Motor neuron (in vitro differentiated cells): ENCODE results near the gene RBFOX2. TPM values are rescaled to one million over a fixed set of nuclear protein-coding genes. Genes with fewer than 3 reads are reported as not detected.
"Not testable (repeated sequence)": the region's sequence is repeated elsewhere in the genome, so short reads cannot be mapped to it uniquely, and the experiment has no call there.

Experiments
- ATAC-seq, 8 experiments: fragments of 200-7000 bp; cut with Tn5 transposase; replicated peaks in 6 of 8; 2 replicates each; pipeline ENCODE4 v1.8.0; 2021; ENCODE audit warnings: mild to moderate bottlenecking in 8 of 8, moderate library complexity in 8 of 8
- H3K27ac ChIP-seq, 2 donors: fragments of 250-450 bp; sonication (Bioruptor Pico); 2 replicates each; pipeline ENCODE4 v1.9.0; 2021; ENCODE audit warnings: antibody characterized with exemption in 2 of 2, mild to moderate bottlenecking in 2 of 2, moderate library complexity in 1 of 2
- H3K4me1 ChIP-seq, 2 donors: fragments of 250-450 bp; sonication (Bioruptor Pico); replicated peaks in 1 of 2; 2 replicates each; pipeline ENCODE4 v1.6.1; 2021; ENCODE audit warnings: antibody characterized with exemption in 2 of 2, mild to moderate bottlenecking in 2 of 2, moderate library complexity in 1 of 2
- H3K4me3 ChIP-seq, 5 donors: fragments of 250-450 bp; sonication (Bioruptor Pico); 2 replicates each; pipeline ENCODE4 v1.9.0; 2021; ENCODE audit warnings: antibody characterized with exemption in 5 of 5, mild to moderate bottlenecking in 5 of 5, moderate library complexity in 4 of 5
- WGBS, 10 experiments: fragments of 450-650 bp; shearing (Covaris generic); methylation state at CpG; one replicate each; pipeline ENCODE4 v1.0.0; 2022; 5-methylcytosine and 5-hydroxymethylcytosine counted together
- in situ Hi-C, 9 experiments: fragments of 400-800 bp; cut with MboI; loops; one replicate each; pipeline ENCODE4 v1.15.0; 2021; ENCODE audit warnings: low sequenced_read_pairs in 9 of 9, low pct_unique_long_range_greater_than_20kb in 2 of 9; ENCODE audit not compliant: unreplicated experiment in 9 of 9
- total RNA-seq, 8 experiments: library from RNA; unstranded; fragments of 300-600 nt; gene quantifications; 2 replicates each; pipeline versions ENCODE4 v1.2.3 to v1.2.4, GENCODE V29; 2022

Gene RBFOX2, protein sequence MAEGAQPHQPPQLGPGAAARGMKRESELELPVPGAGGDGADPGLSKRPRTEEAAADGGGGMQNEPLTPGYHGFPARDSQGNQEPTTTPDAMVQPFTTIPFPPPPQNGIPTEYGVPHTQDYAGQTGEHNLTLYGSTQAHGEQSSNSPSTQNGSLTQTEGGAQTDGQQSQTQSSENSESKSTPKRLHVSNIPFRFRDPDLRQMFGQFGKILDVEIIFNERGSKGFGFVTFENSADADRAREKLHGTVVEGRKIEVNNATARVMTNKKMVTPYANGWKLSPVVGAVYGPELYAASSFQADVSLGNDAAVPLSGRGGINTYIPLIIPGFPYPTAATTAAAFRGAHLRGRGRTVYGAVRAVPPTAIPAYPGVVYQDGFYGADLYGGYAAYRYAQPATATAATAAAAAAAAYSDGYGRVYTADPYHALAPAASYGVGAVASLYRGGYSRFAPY
- total RNA-seq, result 100 to 1,000 TPM; 105 to 229 (median 174) TPM

GRCh38 chr22:36028646-36029405 is at the start of gene RBFOX2:
Gene RBFOX2, minus strand, starts transcription at chr22:36028824. Its CDS starts 399 bp downstream, at chr22:36028425.
- in situ Hi-C loops, result no loop called here
- ATAC-seq, result peak; percentile 85 to 92 (median 90)
- 0% methylated on average over 1 of the region's 74 CpGs; no CpG with 5 or more reads in 9 of the 10 experiments for WGBS, 10 experiments
- Histone ChIP-seq H3K4me1 (peaks cover 11 to 12% of the 10 kb centered on the region in 2 donors), H3K27ac (peak within 1 kb of the TSS; percentile 85 to 92), H3K4me3 (peak within 1 kb of the TSS; percentile 64 to 75 (median 72))

GRCh38 chr22:36077271-36077670 is 48.6 kb upstream of the RBFOX2 start:
- WGBS, 10 experiments, result 0 to 100% (median 40%) methylated on average over 1 to 6 of the region's 6 CpGs; no CpG with 5 or more reads in 1 of the 10 experiments
- no peak overlapping the region for H3K4me3 ChIP-seq
- no peak overlapping the region for H3K27ac ChIP-seq
- H3K4me1 ChIP-seq, result no peaks in the 10 kb centered on the region
- ATAC-seq, result peak in 1 of 8 experiments; percentile 7
- in situ Hi-C loops, result no loop called here

- Histone ChIP-seq H3K4me3 (no peak overlapping the region), H3K4me1 (no peaks in the 10 kb centered on the region), H3K27ac (no peak overlapping the region)
- no peak for ATAC-seq
- 80 to 100% (median 94%) methylated on average over 1 to 3 of the region's 5 CpGs; no CpG with 5 or more reads in 5 of the 10 experiments for WGBS, 10 experiments
- in situ Hi-C loops, result no loop called here
Measured at GRCh38 chr22:36075724-36076123, 47.1 kb upstream of the RBFOX2 start.

DNA sequence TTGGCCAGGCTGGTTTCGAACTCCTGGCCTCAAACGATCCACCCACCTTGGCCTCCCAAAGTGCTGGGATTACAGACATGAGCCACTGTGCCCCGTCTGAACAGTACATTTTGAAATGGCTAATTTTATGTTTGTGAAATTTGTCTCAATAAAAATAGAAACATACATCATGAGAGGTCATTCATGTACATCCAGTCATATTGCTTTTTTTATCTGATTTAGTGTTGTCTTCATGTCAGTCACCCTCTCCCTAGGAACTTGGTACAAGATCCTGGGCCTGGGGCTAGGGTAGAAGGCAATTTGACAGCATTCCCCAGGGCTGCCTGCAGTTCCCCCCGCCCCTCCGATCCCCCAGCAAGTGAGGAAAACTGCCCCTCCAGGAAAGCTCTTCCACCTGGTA is 46.6 kb upstream of the RBFOX2 start:
- ATAC-seq, result no peak
- H3K4me1 ChIP-seq, result no peaks in the 10 kb centered on the region
- H3K4me3 ChIP-seq, result no peak overlapping the region
- 78 to 100% (median 90%) methylated on average over 1 to 3 of the region's 5 CpGs; no CpG with 5 or more reads in 5 of the 10 experiments for WGBS, 10 experiments
- no peak overlapping the region for H3K27ac ChIP-seq
- in situ Hi-C loops, result no loop called here

GRCh38 chr22:36073476-36073875 is 44.9 kb upstream of the RBFOX2 start:
- in situ Hi-C loops, result loop anchor here in 1 of 9 experiments (25.0 kb wide), 1 partner anchor 136 kb away; no protein-coding TSS in a partner anchor
- Histone ChIP-seq H3K4me3 (no peak overlapping the region), H3K4me1 (no peaks in the 10 kb centered on the region), H3K27ac (no peak overlapping the region)
- peak in 2 of 8 experiments; percentile 90 to 94 for ATAC-seq
- 71 to 100% (median 86%) methylated on average over 1 of the region's 1 CpG; no CpG with 5 or more reads in 5 of the 10 experiments for WGBS, 10 experiments

DNA sequence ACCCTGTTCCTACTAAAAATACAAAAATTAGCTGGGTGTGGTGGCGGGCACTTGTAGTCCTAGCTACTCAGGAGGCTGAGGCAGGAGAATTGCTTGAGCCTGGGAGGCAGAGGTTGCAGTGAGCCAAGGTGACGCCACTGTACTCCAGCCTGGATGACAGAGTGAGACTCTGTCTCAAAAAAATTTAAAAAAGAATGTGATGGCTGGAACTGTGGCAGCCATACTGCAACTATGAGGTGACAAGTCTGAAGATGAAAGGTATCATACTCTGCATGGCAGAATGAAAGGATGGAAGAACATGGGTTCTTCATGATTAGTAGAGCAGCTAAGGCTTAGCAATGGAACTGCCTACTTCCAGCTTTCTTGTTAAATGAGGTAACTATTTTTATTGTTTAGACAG is 42.0 kb upstream of the RBFOX2 start:
- ATAC-seq, H3K4me3 ChIP-seq, H3K27ac ChIP-seq, H3K4me1 ChIP-seq: not testable (repeated sequence)
- WGBS, 10 experiments, result 50 to 100% (median 89%) methylated on average over 1 to 2 of the region's 2 CpGs; no CpG with 5 or more reads in 6 of the 10 experiments
- in situ Hi-C loops, result loop anchor here in 1 of 9 experiments (25.0 kb wide), 1 partner anchor 133 kb away; no protein-coding TSS in a partner anchor

- WGBS, 10 experiments, result 50 to 100% (median 89%) methylated on average over 1 to 7 of the region's 10 CpGs; no CpG with 5 or more reads in 3 of the 10 experiments
- ATAC-seq, result no peak
- in situ Hi-C loops, result loop anchor here in 1 of 9 experiments (25.0 kb wide), 1 partner anchor 132 kb away; no protein-coding TSS in a partner anchor
- Histone ChIP-seq H3K4me3 (no peak overlapping the region), H3K27ac (no peak overlapping the region), H3K4me1 (peaks cover 3 to 5% of the 10 kb centered on the region in 2 donors)
Measured at GRCh38 chr22:36069368-36069767, 40.7 kb upstream of the RBFOX2 start.

- H3K4me3 ChIP-seq, result no peak overlapping the region
- WGBS, 10 experiments, result 50 to 100% (median 80%) methylated on average over 2 to 5 of the region's 6 CpGs; no CpG with 5 or more reads in 1 of the 10 experiments
- in situ Hi-C loops, result loop anchor here in 1 of 9 experiments (25.0 kb wide), 1 partner anchor 132 kb away; no protein-coding TSS in a partner anchor
- peaks cover 3 to 5% of the 10 kb centered on the region in 2 donors for H3K4me1 ChIP-seq
- no peak overlapping the region for H3K27ac ChIP-seq
- no peak for ATAC-seq
Measured at GRCh38 chr22:36068776-36069344, 40.2 kb upstream of the RBFOX2 start.

DNA sequence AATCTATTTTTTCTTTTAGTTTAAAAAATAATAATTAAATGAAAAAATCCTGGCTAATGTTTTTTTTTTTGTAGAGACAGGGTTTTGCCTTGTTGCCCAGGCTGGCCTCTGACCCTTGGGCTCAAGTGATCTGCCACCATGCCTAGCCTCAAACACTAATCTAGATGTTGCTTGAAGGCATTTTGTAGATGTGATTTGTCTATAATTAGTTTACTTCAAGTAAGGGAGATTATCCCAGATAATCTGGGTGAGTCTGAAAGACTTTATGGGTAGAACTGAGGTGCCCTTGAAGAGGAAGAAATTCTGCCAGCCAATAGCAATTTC is 38.6 kb upstream of the RBFOX2 start:
- Histone ChIP-seq H3K4me1 (peaks cover 3 to 5% of the 10 kb centered on the region in 2 donors), H3K4me3 (no peak overlapping the region), H3K27ac (no peak overlapping the region)
- no peak for ATAC-seq
- in situ Hi-C loops, result loop anchor here in 1 of 9 experiments (25.0 kb wide), 1 partner anchor 130 kb away; no protein-coding TSS in a partner anchor

DNA sequence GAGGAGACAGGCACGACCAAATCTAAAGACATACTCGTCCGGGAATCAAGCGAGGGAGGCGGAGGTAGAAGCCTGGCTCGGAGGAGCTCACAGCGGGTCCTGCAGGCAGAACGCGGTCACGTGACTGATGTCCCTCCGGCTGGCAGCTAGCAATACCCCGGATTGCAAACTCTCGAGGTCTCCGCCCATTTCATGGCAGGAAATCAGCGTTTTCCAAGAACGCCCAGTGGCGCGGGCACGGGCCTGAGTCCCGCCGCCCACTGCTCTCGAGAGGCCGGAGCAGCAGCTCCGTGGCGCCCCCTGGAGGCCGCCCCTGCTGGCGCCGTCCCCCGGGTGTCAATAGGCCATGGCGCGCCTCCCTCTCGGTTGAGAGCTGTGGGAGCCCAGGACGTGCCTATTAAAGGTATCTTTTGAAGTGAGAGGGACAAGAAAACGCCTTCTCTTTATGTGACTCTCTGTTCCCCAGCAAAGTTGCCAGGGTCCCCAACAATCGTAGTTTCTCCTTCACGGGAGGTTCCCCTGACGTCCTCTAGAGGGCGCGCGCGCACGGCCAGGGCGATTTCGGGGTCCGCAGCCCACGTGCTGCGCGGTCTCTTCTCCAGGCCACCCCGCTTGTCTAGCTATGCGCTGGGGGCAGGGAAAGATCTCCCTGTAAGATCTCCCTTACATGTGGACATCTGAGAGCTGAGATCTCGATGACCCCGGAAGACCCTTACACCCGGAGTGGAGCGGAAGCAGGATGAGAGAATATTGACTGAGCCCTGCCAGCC is 37.3 kb upstream of the RBFOX2 start:
- peak; percentile 90 to 97 (median 94) for ATAC-seq
- in situ Hi-C loops, result loop anchor here in 1 of 9 experiments (25.0 kb wide), 1 partner anchor 129 kb away; no protein-coding TSS in a partner anchor
- WGBS, 10 experiments, result 0 to 9% (median 2%) methylated on average over 3 to 8 of the region's 54 CpGs; no CpG with 5 or more reads in 2 of the 10 experiments
- peak overlapping the region; percentile 27 to 35 (median 30) for H3K4me3 ChIP-seq
- H3K4me1 ChIP-seq, result peaks cover 3 to 5% of the 10 kb centered on the region in 2 donors
- H3K27ac ChIP-seq, result peak overlapping the region; percentile 70 to 76

GRCh38 chr22:36065462-36065774 is 36.8 kb upstream of the RBFOX2 start:
- ATAC-seq, result peak in 6 of 8 experiments; percentile 58 to 73 (median 71)
- Histone ChIP-seq H3K4me3 (peak overlapping the region; percentile 27 to 35 (median 30)), H3K27ac (peak overlapping the region; percentile 70 to 76), H3K4me1 (peaks cover 3 to 5% of the 10 kb centered on the region in 2 donors)
- 0 to 27% (median 5%) methylated on average over 1 to 5 of the region's 5 CpGs; no CpG with 5 or more reads in 3 of the 10 experiments for WGBS, 10 experiments
- in situ Hi-C loops, result loop anchor here in 1 of 9 experiments (25.0 kb wide), 1 partner anchor 128 kb away; no protein-coding TSS in a partner anchor

GRCh38 chr22:36064358-36064757 is 35.7 kb upstream of the RBFOX2 start:
- H3K27ac ChIP-seq, result no peak overlapping the region
- 83 to 100% (median 92%) methylated on average over 1 to 4 of the region's 5 CpGs for WGBS, 10 experiments
- no peak for ATAC-seq
- no peak overlapping the region for H3K4me3 ChIP-seq
- peaks cover 3 to 5% of the 10 kb centered on the region in 2 donors for H3K4me1 ChIP-seq
- in situ Hi-C loops, result loop anchor here in 1 of 9 experiments (25.0 kb wide), 1 partner anchor 127 kb away; no protein-coding TSS in a partner anchor
